Mesenchymal stem cell (in vitro differentiated cells and primary cell): Measurements from ENCODE around the gene POLDIP3.
"Not testable (repeated sequence)": the region's sequence is repeated elsewhere in the genome, so short reads cannot be mapped to it uniquely, and the experiment has no call there.

Experiments
- DNase-seq: peaks from one replicate; pipeline ENCODE4 v3.0.0-alpha.2; 2013
- H2AFZ ChIP-seq: one replicate; pipeline ENCODE4 v1.6.1; 2013; ENCODE audit warnings: low read depth, mild to moderate bottlenecking, control low read depth, inconsistent platforms, low read length, moderate library complexity
- H2AK5ac ChIP-seq: 2 replicates; pipeline ENCODE4 v1.6.1; 2013; ENCODE audit warnings: low read length, moderate library complexity, mild to moderate bottlenecking, inconsistent platforms; ENCODE audit not compliant: severe bottlenecking
- H2BK120ac ChIP-seq: one replicate; pipeline ENCODE4 v1.6.1; 2013; ENCODE audit warnings: low read depth, mild to moderate bottlenecking, inconsistent platforms, low read length, moderate library complexity
- H2BK12ac ChIP-seq, 2 experiments: one replicate each; pipeline ENCODE4 v1.6.1; 2013; ENCODE audit warnings: inconsistent platforms in 2 of 2, low read length in 2 of 2, mild to moderate bottlenecking in 2 of 2, moderate library complexity in 2 of 2, control low read depth in 1 of 2
- H2BK15ac ChIP-seq: one replicate; pipeline ENCODE4 v1.6.1; 2013; ENCODE audit warnings: mild to moderate bottlenecking, low read depth, inconsistent platforms; ENCODE audit not compliant: poor library complexity, severe bottlenecking
- H2BK5ac ChIP-seq: 2 replicates; pipeline ENCODE4 v1.6.1; 2013; ENCODE audit warnings: low read depth, mild to moderate bottlenecking, low read length, control low read depth, inconsistent platforms; ENCODE audit not compliant: poor library complexity, severe bottlenecking
- H3K14ac ChIP-seq, 2 experiments: one replicate each; pipeline ENCODE4 v1.6.1; 2013; ENCODE audit warnings: inconsistent platforms in 2 of 2, low read length in 2 of 2, control low read depth in 1 of 2, mild to moderate bottlenecking in 1 of 2, moderate library complexity in 1 of 2
- H3K18ac ChIP-seq, 2 experiments: one replicate each; pipeline ENCODE4 v1.6.1; 2013; ENCODE audit warnings: inconsistent platforms in 2 of 2, low read length in 2 of 2, control low read depth in 1 of 2, low read depth in 1 of 2, mild to moderate bottlenecking in 1 of 2
- H3K23ac ChIP-seq, 2 experiments: one replicate each; pipeline ENCODE4 v1.6.1; 2013; ENCODE audit warnings: inconsistent platforms in 2 of 2, low read length in 2 of 2, mild to moderate bottlenecking in 2 of 2, moderate library complexity in 2 of 2, control low read depth in 1 of 2
- H3K27ac ChIP-seq: 2 replicates; pipeline ENCODE4 v1.5.1; 2013; ENCODE audit warnings: mild to moderate bottlenecking, moderate library complexity, low read length, control low read depth, inconsistent platforms; ENCODE audit not compliant: poor library complexity, severe bottlenecking
- H3K27me3 ChIP-seq, 2 experiments: 2 replicates each; pipeline versions ENCODE4 v1.6.1 to v1.7.0; 2013; ENCODE audit warnings: low read length in 2 of 2, mild to moderate bottlenecking in 2 of 2, moderate library complexity in 2 of 2, control low read depth in 1 of 2, inconsistent platforms in 1 of 2; ENCODE audit not compliant: control insufficient read depth in 1 of 2, insufficient read depth in 1 of 2
- H3K36me3 ChIP-seq, 2 experiments: 2 replicates each; pipeline versions ENCODE4 v1.6.1 to v1.7.0; 2013; ENCODE audit warnings: low read length in 2 of 2, control low read depth in 1 of 2, inconsistent platforms in 1 of 2, low read depth in 1 of 2, mild to moderate bottlenecking in 1 of 2; ENCODE audit not compliant: insufficient read depth in 2 of 2, control insufficient read depth in 1 of 2
- H3K4ac ChIP-seq, 2 experiments: one replicate each; pipeline ENCODE4 v1.6.1; 2013; ENCODE audit warnings: inconsistent platforms in 2 of 2, low read length in 2 of 2, mild to moderate bottlenecking in 2 of 2, moderate library complexity in 2 of 2, control low read depth in 1 of 2, low read depth in 1 of 2
- H3K4me1 ChIP-seq: 2 replicates; pipeline ENCODE4 v1.6.1; 2013; ENCODE audit warnings: low read depth, low read length, control low read depth; ENCODE audit not compliant: control insufficient read depth, insufficient read depth
- H3K4me2 ChIP-seq: 2 replicates; pipeline ENCODE4 v1.6.1; 2013; ENCODE audit warnings: low read length, mild to moderate bottlenecking, inconsistent platforms; ENCODE audit not compliant: poor library complexity, severe bottlenecking
- H3K4me3 ChIP-seq, 2 experiments: 2 replicates each; pipeline versions ENCODE4 v1.5.1 to v1.7.0; 2013; ENCODE audit warnings: low read length in 2 of 2, mild to moderate bottlenecking in 2 of 2, control low read depth in 1 of 2, low read depth in 1 of 2; ENCODE audit not compliant: insufficient read depth in 1 of 2
- H3K79me1 ChIP-seq: replicated peaks from 2 replicates; pipeline ENCODE4 v1.6.1; 2013; ENCODE audit warnings: mild to moderate bottlenecking, control low read depth, low read length, inconsistent platforms; ENCODE audit not compliant: poor library complexity, severe bottlenecking
- H3K9ac ChIP-seq: 2 replicates; pipeline ENCODE4 v1.7.0; 2013; ENCODE audit warnings: mild to moderate bottlenecking, low read length, moderate library complexity
- H3K9me3 ChIP-seq: 2 replicates; pipeline ENCODE4 v1.7.0; 2013; ENCODE audit warnings: mild to moderate bottlenecking, low read length; ENCODE audit not compliant: control insufficient read depth
- H4K8ac ChIP-seq: one replicate; pipeline ENCODE4 v1.6.1; 2013; ENCODE audit warnings: inconsistent platforms, mild to moderate bottlenecking, low read length, moderate library complexity
- H4K91ac ChIP-seq: one replicate; pipeline ENCODE4 v1.6.1; 2013; ENCODE audit warnings: mild to moderate bottlenecking, low read length, inconsistent platforms
- WGBS: methylation state at CpG from one replicate; pipeline ENCODE4 v1.1.7; 2013; ENCODE audit warnings: mixed read lengths; 5-methylcytosine and 5-hydroxymethylcytosine counted together

The POLDIP3 gene

DNA sequence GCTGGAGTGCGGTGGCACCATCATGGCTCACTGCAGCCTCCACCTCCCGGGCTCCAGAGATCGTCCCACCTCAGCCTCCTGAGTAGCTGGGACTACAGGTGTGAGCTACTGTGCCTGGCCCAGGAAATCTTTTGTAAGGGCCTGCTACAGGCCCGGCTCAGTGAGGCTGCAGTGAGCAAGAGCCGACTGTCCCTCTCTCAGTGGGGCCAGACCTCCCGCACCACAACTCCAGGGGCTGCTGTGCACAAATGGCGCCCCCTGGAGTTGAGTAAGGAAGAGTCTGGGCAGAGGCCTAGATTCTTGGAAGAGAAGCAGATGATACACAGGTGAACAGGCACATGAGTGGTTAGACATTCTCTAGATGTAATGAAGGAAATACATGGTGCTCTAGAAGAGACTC, 53.9 kb downstream of the POLDIP3 start:
- Histone ChIP-seq H2AK5ac (no peak overlapping the region), H2BK120ac (no peak overlapping the region), H2AFZ (no peak overlapping the region), H3K79me1 (no peaks in the 10 kb centered on the region), H3K4ac (no peak overlapping the region), H3K36me3 (peaks cover 0 to 7% of the 10 kb centered on the region in 2 experiments), H3K14ac (no peak overlapping the region), H3K4me3 (no peak overlapping the region), H3K4me1 (peaks cover 4% of the 10 kb centered on the region), H2BK15ac (no peak overlapping the region), H4K8ac (no peak overlapping the region), H4K91ac (no peak overlapping the region), H3K23ac (no peak overlapping the region), H2BK12ac (no peak overlapping the region), H3K9ac (no peak overlapping the region), H3K4me2 (no peak overlapping the region), H3K27me3 (no peaks in the 10 kb centered on the region), H3K9me3 (no peaks in the 10 kb centered on the region), H3K18ac (no peak overlapping the region), H3K27ac (no peak overlapping the region), H2BK5ac (no peak overlapping the region)
- 71% methylated on average over 7 of the region's 7 CpGs for WGBS
- peak; percentile 14 for DNase-seq

DNA sequence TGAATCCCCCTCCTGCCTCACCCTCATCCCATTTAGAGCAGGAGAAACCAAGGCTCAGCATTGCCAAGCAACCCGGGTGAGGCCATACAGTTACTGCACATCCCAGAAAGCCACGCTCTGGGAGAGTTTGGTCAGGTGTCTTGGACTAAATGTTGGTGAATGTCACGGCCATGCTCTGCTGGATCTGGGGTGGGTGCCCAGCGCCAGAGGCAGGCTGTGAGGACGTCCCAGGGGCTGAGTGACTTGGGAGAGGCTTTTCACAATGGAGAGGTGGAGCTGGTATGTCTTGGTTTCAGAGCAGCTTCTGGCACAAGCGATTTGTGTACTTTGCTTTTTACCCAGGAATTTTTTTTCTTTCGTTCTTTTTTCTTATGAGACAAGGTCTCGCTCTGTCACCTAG, 54.3 kb downstream of the POLDIP3 start:
- Histone ChIP-seq H3K79me1 (no peaks in the 10 kb centered on the region), H3K9me3 (no peaks in the 10 kb centered on the region), H3K18ac (no peak overlapping the region), H2AFZ (no peak overlapping the region), H3K36me3 (peaks cover 0 to 7% of the 10 kb centered on the region in 2 experiments), H2AK5ac (no peak overlapping the region), H3K14ac (no peak overlapping the region), H4K91ac (no peak overlapping the region), H3K4me1 (peaks cover 4% of the 10 kb centered on the region), H3K23ac (no peak overlapping the region), H3K4ac (no peak overlapping the region), H3K9ac (no peak overlapping the region), H2BK5ac (no peak overlapping the region), H4K8ac (no peak overlapping the region), H2BK12ac (no peak overlapping the region), H3K27ac (no peak overlapping the region), H2BK120ac (no peak overlapping the region), H2BK15ac (no peak overlapping the region), H3K4me2 (no peak overlapping the region), H3K27me3 (no peaks in the 10 kb centered on the region), H3K4me3 (no peak overlapping the region)
- DNase-seq, result no peak
- WGBS, result 95% methylated on average over 8 of the region's 8 CpGs

DNA sequence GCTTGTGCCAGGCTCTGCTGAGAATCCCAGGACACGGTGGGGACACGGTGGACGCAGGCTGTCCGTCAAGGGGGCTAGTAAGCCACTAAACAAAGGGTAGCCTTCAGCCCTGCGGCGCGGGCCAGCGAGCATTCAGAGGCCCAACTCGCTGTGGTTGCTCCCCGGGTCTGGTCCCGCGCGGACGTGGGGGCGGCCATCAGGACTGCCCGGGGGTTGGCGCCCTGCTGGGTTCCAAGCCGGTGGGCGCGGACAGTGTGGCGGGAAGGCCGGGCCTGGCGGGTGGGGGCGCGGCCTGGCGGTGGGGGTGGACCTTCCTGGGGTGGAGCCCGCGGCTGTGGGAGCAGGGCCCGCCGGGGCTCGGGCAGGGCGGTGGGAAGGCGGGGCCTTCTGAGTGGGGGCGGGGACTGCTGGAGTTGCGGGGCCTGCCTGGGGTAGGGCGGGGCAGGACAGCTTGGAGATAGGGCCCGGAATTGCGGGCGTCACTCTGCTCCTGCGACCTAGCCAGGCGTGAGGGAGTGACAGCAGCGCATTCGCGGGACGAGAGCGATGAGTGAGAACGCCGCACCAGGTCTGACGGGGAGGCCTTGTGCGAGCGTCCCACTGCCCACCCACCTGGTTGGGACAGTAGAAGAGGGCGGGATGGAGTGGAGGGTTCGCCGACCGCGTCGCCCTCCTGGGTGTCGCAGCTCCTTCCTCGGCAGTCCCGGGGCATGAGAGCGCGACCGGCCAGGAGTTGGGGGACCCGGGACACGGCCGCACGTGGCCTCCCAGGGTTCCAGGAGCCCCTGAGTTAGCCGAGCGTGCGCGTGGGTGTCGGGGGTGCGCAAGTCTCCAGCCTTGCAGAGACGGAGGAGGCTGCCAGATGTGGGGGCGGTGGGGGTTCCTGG, 61.0 kb downstream of the POLDIP3 start, which contains the start of gene SERHL2:
Gene SERHL2 (plus strand): TSS at position 482 of the 887 bp plus-strand sequence. CDS start 65 bp downstream, at position 547.
- Histone ChIP-seq H3K9me3 (no peaks in the 10 kb centered on the region), H4K8ac (peak within 1 kb of the TSS; percentile 97), H3K4me1 (peaks cover 10% of the 10 kb centered on the region), H2BK15ac (no peak within 1 kb of the TSS), H2BK5ac (no peak within 1 kb of the TSS), H3K14ac (peak within 1 kb of the TSS in 1 of 2 experiments; percentile 97), H3K9ac (peak within 1 kb of the TSS; percentile 77), H2AFZ (peak within 1 kb of the TSS; percentile 100), H3K23ac (no peak within 1 kb of the TSS), H3K27ac (no peak within 1 kb of the TSS), H3K18ac (peak within 1 kb of the TSS; percentile 92 to 94), H4K91ac (peak within 1 kb of the TSS; percentile 89), H2AK5ac (no peak within 1 kb of the TSS), H3K4me3 (peak within 1 kb of the TSS; percentile 63 to 86), H2BK120ac (no peak within 1 kb of the TSS), H3K4ac (peak within 1 kb of the TSS; percentile 64 to 83), H3K27me3 (peaks cover 8 to 21% of the 10 kb centered on the region in 2 experiments), H2BK12ac (peak within 1 kb of the TSS; percentile 70 to 77), H3K4me2 (peak within 1 kb of the TSS; percentile 84), H3K36me3 (no peaks in the 10 kb centered on the region), H3K79me1 (no peaks in the 10 kb centered on the region)
- 13% methylated on average over 58 of the region's 75 CpGs for WGBS
- DNase-seq, result peak; percentile 79

DNA sequence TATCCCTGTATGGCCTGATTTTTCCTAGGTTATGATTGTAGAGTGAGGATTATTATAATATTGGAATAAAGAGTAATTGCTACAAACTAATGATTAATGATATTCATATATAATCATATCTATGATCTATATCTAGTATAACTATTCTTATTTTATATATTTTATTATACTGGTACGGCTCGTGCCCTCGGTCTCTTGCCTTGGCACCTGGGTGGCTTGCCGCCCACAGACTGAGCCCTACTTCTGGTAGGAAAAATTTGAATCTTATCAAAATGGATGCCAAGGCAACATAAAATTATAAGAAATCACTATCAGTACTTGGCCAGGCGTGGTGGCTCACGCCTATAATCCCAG, 62.4 kb downstream of the POLDIP3 start:
- not testable (repeated sequence) for H2BK15ac ChIP-seq, H3K4me3 ChIP-seq, H2AK5ac ChIP-seq, H3K79me1 ChIP-seq, H3K9ac ChIP-seq, H4K91ac ChIP-seq, H4K8ac ChIP-seq, H2AFZ ChIP-seq, H2BK5ac ChIP-seq, H3K14ac ChIP-seq, H2BK120ac ChIP-seq, H3K27ac ChIP-seq, DNase-seq, H3K23ac ChIP-seq, H3K4ac ChIP-seq, H3K4me2 ChIP-seq, H2BK12ac ChIP-seq, H3K36me3 ChIP-seq, H3K9me3 ChIP-seq, H3K18ac ChIP-seq
- Histone ChIP-seq H3K27me3 (peaks cover 11 to 33% of the 10 kb centered on the region in 2 experiments), H3K4me1 (peaks cover 10% of the 10 kb centered on the region)
- WGBS, result 100% methylated on average over 6 of the region's 6 CpGs
